ENCODE measurements around the gene OR2S2.
"Not testable (repeated sequence)": the region's sequence is repeated elsewhere in the genome, so short reads cannot be mapped to it uniquely, and the experiment has no call there.

The OR2S2 gene

DNA sequence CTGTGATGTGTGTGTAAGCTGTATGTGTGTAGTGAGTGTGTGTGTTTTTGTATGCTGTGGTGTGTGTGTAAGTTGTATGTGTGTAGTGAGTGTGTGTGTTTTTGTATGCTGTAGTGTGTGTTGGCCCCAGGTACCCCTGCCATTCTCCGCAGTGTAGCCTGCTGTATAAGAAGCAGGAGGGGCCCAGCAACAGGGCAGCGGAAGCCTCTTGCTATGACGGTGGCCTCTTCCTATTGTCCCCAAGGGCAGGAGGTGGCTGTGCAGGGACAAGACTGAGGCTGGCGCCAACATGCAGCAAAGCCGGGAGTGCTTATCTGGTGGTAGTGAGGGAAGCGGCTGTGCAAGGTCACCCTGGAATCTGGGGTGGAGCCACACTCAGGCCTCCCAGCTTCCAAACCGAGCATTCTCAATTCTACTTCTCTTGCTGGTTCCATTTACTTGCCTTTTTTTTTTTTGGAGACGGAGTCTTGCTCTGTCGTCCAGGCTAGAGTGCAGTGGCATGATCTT, 43.6 kb downstream of the OR2S2 start:
- no peak for TF ChIP-seq CTCF (IDR thresholded peaks at IDR 0.05; ENCODE audit: low read depth, low read length)
- no peak for TF ChIP-seq EZH2phosphoT487 (IDR thresholded peaks at IDR 0.05; ENCODE audit: low read depth)
- H3K27me3 ChIP-seq (ENCODE audit: low read depth, low read length) = no peaks in the 10 kb centered on the region
- H3K36me3 ChIP-seq (replicated peaks; ENCODE audit: low read depth, low read length) = no peaks in the 10 kb centered on the region
- H4K20me1 ChIP-seq (ENCODE audit: insufficient read depth, low read length) = no peaks in the 10 kb centered on the region
- H3K4me1 ChIP-seq (ENCODE audit: low read length) = peaks cover 9% of the 10 kb centered on the region; the same call in 1 of the 2 replicates
- H3K9ac ChIP-seq (ENCODE audit: low read length) = no peak overlapping the region
- H3K79me2 ChIP-seq (ENCODE audit: low read length) = no peaks in the 10 kb centered on the region
- no peak overlapping the region for H3K4me3 ChIP-seq (ENCODE audit: low read length)
- H3K9me3 ChIP-seq (ENCODE audit: insufficient read depth, low read length) = no peaks in the 10 kb centered on the region
- H2AFZ ChIP-seq (ENCODE audit: low read depth, low read length) = no peak overlapping the region
- no peak overlapping the region for H3K27ac ChIP-seq (ENCODE audit: low read length)
- no peak overlapping the region for H3K4me2 ChIP-seq (ENCODE audit: low read length)

GRCh38 chr9:35913429-35913828, 44.5 kb downstream of the OR2S2 start:
- H3K4me2 ChIP-seq (ENCODE audit: low read length); H4K20me1 ChIP-seq (ENCODE audit: insufficient read depth, low read length); H3K4me1 ChIP-seq (ENCODE audit: low read length); H3K4me3 ChIP-seq (ENCODE audit: low read length); H2AFZ ChIP-seq (ENCODE audit: low read depth, low read length); H3K27me3 ChIP-seq (ENCODE audit: low read depth, low read length); H3K79me2 ChIP-seq (ENCODE audit: low read length); H3K9me3 ChIP-seq (ENCODE audit: insufficient read depth, low read length); H3K9ac ChIP-seq (ENCODE audit: low read length); H3K36me3 ChIP-seq (replicated peaks; ENCODE audit: low read depth, low read length); H3K27ac ChIP-seq (ENCODE audit: low read length): not testable (repeated sequence)

GRCh38 chr9:35912791-35913400, 45.1 kb downstream of the OR2S2 start:
- no peak for TF ChIP-seq EZH2phosphoT487 (IDR thresholded peaks at IDR 0.05; ENCODE audit: low read depth)
- no peak for TF ChIP-seq CTCF (IDR thresholded peaks at IDR 0.05; ENCODE audit: low read depth, low read length)
- no peak overlapping the region for H2AFZ ChIP-seq (ENCODE audit: low read depth, low read length)
- no peak overlapping the region for H3K4me2 ChIP-seq (ENCODE audit: low read length)
- no peaks in the 10 kb centered on the region for H4K20me1 ChIP-seq (ENCODE audit: insufficient read depth, low read length)
- no peaks in the 10 kb centered on the region for H3K79me2 ChIP-seq (ENCODE audit: low read length)
- no peaks in the 10 kb centered on the region for H3K36me3 ChIP-seq (replicated peaks; ENCODE audit: low read depth, low read length)
- peaks cover 9% of the 10 kb centered on the region; the same call in 1 of the 2 replicates for H3K4me1 ChIP-seq (ENCODE audit: low read length)
- no peak overlapping the region for H3K27ac ChIP-seq (ENCODE audit: low read length)
- H3K4me3 ChIP-seq (ENCODE audit: low read length) = no peak overlapping the region
- H3K9ac ChIP-seq (ENCODE audit: low read length) = no peak overlapping the region
- no peaks in the 10 kb centered on the region for H3K27me3 ChIP-seq (ENCODE audit: low read depth, low read length)
- H3K9me3 ChIP-seq (ENCODE audit: insufficient read depth, low read length) = no peaks in the 10 kb centered on the region

- Histone ChIP-seq H3K4me3 (ENCODE audit: low read length) (no peak overlapping the region), H3K27ac (ENCODE audit: low read length) (no peak overlapping the region), H3K36me3 (replicated peaks; ENCODE audit: low read depth, low read length) (no peaks in the 10 kb centered on the region), H2AFZ (ENCODE audit: low read depth, low read length) (no peak overlapping the region), H3K9me3 (ENCODE audit: insufficient read depth, low read length) (no peaks in the 10 kb centered on the region), H3K79me2 (ENCODE audit: low read length) (no peaks in the 10 kb centered on the region), H3K9ac (ENCODE audit: low read length) (no peak overlapping the region), H3K27me3 (ENCODE audit: low read depth, low read length) (no peaks in the 10 kb centered on the region), H4K20me1 (ENCODE audit: insufficient read depth, low read length) (no peaks in the 10 kb centered on the region), H3K4me2 (ENCODE audit: low read length) (no peak overlapping the region), H3K4me1 (ENCODE audit: low read length) (peaks cover 9% of the 10 kb centered on the region; the same call in 1 of the 2 replicates)
- TF ChIP-seq EZH2phosphoT487 (IDR thresholded peaks at IDR 0.05; ENCODE audit: low read depth) = no peak
- TF ChIP-seq CTCF (IDR thresholded peaks at IDR 0.05; ENCODE audit: low read depth, low read length) = no peak
Measured at GRCh38 chr9:35911690-35912089, 46.3 kb downstream of the OR2S2 start.
